SH-SY5Y (cell line): ENCODE results near the gene DARS1.

Experiments
- GATA2 ChIP-seq: IDR thresholded peaks from 2 replicates; pipeline ENCODE4 v1.6.1; 2011; ENCODE audit warnings: mild to moderate bottlenecking, low read depth, low read length
- GATA3 ChIP-seq: IDR thresholded peaks from 2 replicates; pipeline ENCODE4 v1.6.1; 2011; ENCODE audit warnings: low read depth, mild to moderate bottlenecking, low read length, moderate library complexity

The DARS1 gene

GRCh38 chr2:135875491-135876065, 109.8 kb downstream of the DARS1 start:
- TF ChIP-seq GATA2 (no peak), GATA3 (no peak)

GRCh38 chr2:135874777-135875365, 110.6 kb downstream of the DARS1 start:
- no peak for TF ChIP-seq GATA3
- TF ChIP-seq GATA2: no peak

GRCh38 chr2:135870571-135870970, 114.9 kb downstream of the DARS1 start:
- TF ChIP-seq GATA2 (no peak), GATA3 (no peak)

GRCh38 chr2:135863233-135863632, 122.2 kb downstream of the DARS1 start:
- TF ChIP-seq GATA3 (no peak), GATA2 (no peak)

- TF ChIP-seq GATA2 (no peak), GATA3 (no peak)
Measured at GRCh38 chr2:135862718-135863117, 122.7 kb downstream of the DARS1 start.
